ENCODE measurements around the gene HERC3. TPM values are rescaled to one million over a fixed set of nuclear protein-coding genes. Genes with fewer than 3 reads are reported as not detected.

Gene HERC3
- total and polyA plus RNA-seq, 12 donors, result 3.4 to 40.1 (median 26.5) TPM

DNA sequence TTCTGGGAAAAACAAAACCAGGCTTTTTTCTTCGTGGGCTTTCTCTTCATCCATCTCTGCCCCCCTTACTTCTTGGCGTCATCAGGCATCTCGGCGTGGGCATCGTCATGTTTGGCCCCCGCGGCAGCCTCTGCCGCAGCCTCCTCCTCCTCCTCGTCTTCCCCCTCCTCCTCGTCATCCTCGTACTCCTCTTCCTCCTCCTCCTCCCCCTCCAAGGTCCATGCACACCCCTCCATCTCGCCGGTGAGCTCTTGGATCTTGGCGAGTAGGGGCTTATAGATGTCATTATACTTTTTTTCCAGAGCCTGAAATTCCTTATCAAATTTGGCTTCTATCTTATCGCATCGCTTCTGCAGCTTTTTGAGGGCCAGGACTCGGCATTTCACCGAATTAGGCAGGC is 104.9 kb downstream of the HERC3 start:
- 40 to 61% (median 47%) methylated on average over 18 of the region's 18 CpGs for WGBS, 4 donors
- no peaks in the 10 kb centered on the region for H3K4me1 ChIP-seq (replicated peaks in 1 of 2)
- H3K27ac ChIP-seq, result peak overlapping the region in 4 of 5 donors; percentile 46 to 82 (median 72)
- no peaks in the 10 kb centered on the region for H3K27me3 ChIP-seq
- DNase-seq, result peak; percentile 37 to 73 (median 43)
- no peaks in the 10 kb centered on the region for H3K36me3 ChIP-seq (replicated peaks in 1 of 2)
- TF ChIP-seq CTCF (IDR thresholded peaks at IDR 0.05) (no peak), POLR2A (IDR thresholded peaks at IDR 0.05) (no peak)
- H3K4me3 ChIP-seq, result peak overlapping the region; percentile 57 to 78 (median 64)
- intact Hi-C loops (cut with DNase I), result no loop called here
- H3K9me3 ChIP-seq (replicated peaks in 1 of 3), result no peaks in the 10 kb centered on the region

DNA sequence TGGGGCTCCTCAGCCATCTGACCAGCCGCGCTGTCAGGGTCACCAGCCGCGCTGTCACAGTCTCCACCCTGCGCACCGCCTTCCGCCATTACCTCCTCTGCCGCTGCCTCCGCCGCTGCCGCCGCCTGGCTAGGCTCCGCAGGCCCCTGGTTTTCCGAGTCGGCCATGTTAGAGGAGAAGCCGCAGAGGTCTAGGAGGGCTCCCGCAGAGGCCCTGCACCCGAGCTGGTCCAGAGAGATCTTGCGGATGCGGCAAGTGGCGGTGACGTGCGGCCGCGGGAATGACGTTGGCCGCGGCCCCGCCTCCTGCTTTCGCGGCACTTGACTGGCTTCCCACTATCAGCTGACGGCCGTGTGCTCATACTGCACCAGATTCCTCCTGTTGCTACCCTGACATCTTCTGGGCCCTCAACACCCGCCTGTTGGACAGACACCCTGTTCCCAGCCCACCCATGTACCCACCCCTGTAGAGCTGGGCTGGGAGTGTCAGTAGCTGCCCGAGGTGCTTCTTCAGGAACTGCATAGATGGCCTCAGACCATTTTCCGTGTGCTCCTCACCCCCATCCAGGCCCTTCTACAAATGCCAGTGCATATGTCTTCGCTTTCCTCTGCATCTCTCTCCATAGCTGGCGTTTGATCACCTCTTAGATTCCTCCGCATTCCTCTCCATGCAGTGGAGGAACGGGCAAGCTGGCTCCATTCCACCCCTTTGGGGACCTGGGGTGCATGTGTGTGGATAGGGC is 105.5 kb downstream of the HERC3 start, which contains the start of gene NAP1L5:
NAP1L5 (minus strand) TSS at position 242 of the 742 bp plus-strand sequence; CDS start at position 167, 75 bp downstream.
- peak within 1 kb of the TSS in 4 of 5 donors; percentile 46 to 82 (median 72) for H3K27ac ChIP-seq
- DNase-seq, result peak; percentile 50 to 90 (median 72)
- intact Hi-C loops (cut with DNase I), result no loop called here
- H3K4me1 ChIP-seq (replicated peaks in 1 of 2), result no peaks in the 10 kb centered on the region
- H3K36me3 ChIP-seq (replicated peaks in 1 of 2), result no peaks in the 10 kb centered on the region
- TF ChIP-seq POLR2A (IDR thresholded peaks at IDR 0.05) (peak; percentile 62 to 65), CTCF (IDR thresholded peaks at IDR 0.05) (no peak)
- peak within 1 kb of the TSS; percentile 57 to 78 (median 64) for H3K4me3 ChIP-seq
- WGBS, 4 donors, result 44 to 74% (median 66%) methylated on average over 27 to 40 of the region's 40 CpGs
- no peaks in the 10 kb centered on the region for H3K27me3 ChIP-seq
- H3K9me3 ChIP-seq (replicated peaks in 1 of 3), result no peaks in the 10 kb centered on the region

DNA sequence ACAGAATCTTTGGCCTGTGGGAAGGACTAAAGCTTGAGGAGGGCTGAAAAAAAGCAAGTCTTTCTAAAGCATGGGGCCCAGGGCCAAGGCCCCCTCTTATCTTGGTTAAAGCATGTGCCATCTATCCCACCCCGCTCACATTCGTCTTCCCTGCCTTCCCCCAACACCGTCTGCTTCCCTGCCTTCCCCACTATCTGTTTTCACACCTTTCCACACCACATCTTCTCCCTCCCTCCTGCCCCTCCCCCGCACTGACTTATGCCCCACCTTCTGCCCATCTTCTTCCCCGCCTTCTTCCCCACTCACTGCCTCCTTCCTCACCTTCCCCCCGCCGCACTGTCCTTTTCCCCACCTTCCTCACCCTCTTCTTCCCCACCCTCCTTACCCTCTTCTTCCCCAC is 106.2 kb downstream of the HERC3 start:
- no peak overlapping the region for H3K27ac ChIP-seq
- H3K27me3 ChIP-seq, result no peaks in the 10 kb centered on the region
- H3K4me1 ChIP-seq (replicated peaks in 1 of 2), result no peaks in the 10 kb centered on the region
- no peak overlapping the region for H3K4me3 ChIP-seq
- H3K36me3 ChIP-seq (replicated peaks in 1 of 2), result no peaks in the 10 kb centered on the region
- DNase-seq, result peak in 2 of 7 donors; percentile 9 to 23
- no peak for TF ChIP-seq POLR2A (IDR thresholded peaks at IDR 0.05)
- no peak for TF ChIP-seq CTCF (IDR thresholded peaks at IDR 0.05)
- WGBS, 4 donors, result 92 to 96% (median 95%) methylated on average over 7 of the region's 7 CpGs
- H3K9me3 ChIP-seq (replicated peaks in 1 of 3), result no peaks in the 10 kb centered on the region
- intact Hi-C loops (cut with DNase I), result no loop called here

GRCh38 chr4:88702782-88703181 is 110.5 kb downstream of the HERC3 start:
- H3K9me3 ChIP-seq (replicated peaks in 1 of 3), result no peaks in the 10 kb centered on the region
- no peak for DNase-seq
- no peaks in the 10 kb centered on the region for H3K27me3 ChIP-seq
- 75 to 85% (median 82%) methylated on average over 2 of the region's 2 CpGs for WGBS, 4 donors
- H3K4me1 ChIP-seq (replicated peaks in 1 of 2), result peaks cover 0 to 9% of the 10 kb centered on the region in 2 donors
- no peak overlapping the region for H3K4me3 ChIP-seq
- intact Hi-C loops (cut with DNase I), result loop anchor here in 1 of 2 donors (10.0 kb wide), 2 partner anchors 112 to 322 kb away; no protein-coding TSS in a partner anchor
- H3K36me3 ChIP-seq (replicated peaks in 1 of 2), result peaks cover 0 to 10% of the 10 kb centered on the region in 2 donors
- H3K27ac ChIP-seq, result no peak overlapping the region
- TF ChIP-seq CTCF (IDR thresholded peaks at IDR 0.05), result no peak
- no peak for TF ChIP-seq POLR2A (IDR thresholded peaks at IDR 0.05)
